Measurements from ENCODE around the gene HMCN2.

HMCN2 gene

GRCh38 chr9:130348881-130349280 is 83.3 kb downstream of the HMCN2 start:
- no peak for DNase-seq (ENCODE audit: low read depth)

GRCh38 chr9:130349398-130349797 is 83.8 kb downstream of the HMCN2 start:
- DNase-seq (ENCODE audit: low read depth) = no peak

GRCh38 chr9:130351343-130351742 is 85.8 kb downstream of the HMCN2 start:
- no peak for DNase-seq (ENCODE audit: low read depth)

GRCh38 chr9:130352081-130352480 is 86.5 kb downstream of the HMCN2 start:
- DNase-seq (ENCODE audit: low read depth) = no peak

- DNase-seq (ENCODE audit: low read depth) = no peak
Observed at GRCh38 chr9:130352586-130353285, 87.2 kb downstream of the HMCN2 start.

- no peak for DNase-seq (ENCODE audit: low read depth)
Observed at GRCh38 chr9:130354378-130354777, 88.8 kb downstream of the HMCN2 start.

GRCh38 chr9:130354806-130355205 is 89.2 kb downstream of the HMCN2 start:
- DNase-seq (ENCODE audit: low read depth) = no peak

- no peak for DNase-seq (ENCODE audit: low read depth)
Observed at GRCh38 chr9:130356033-130356432, 90.5 kb downstream of the HMCN2 start.

GRCh38 chr9:130356877-130357584 is 91.5 kb downstream of the HMCN2 start:
- DNase-seq (ENCODE audit: low read depth) = no peak

- no peak for DNase-seq (ENCODE audit: low read depth)
Observed at GRCh38 chr9:130358928-130359327, 93.4 kb downstream of the HMCN2 start.

- DNase-seq (ENCODE audit: low read depth) = no peak
Observed at GRCh38 chr9:130359819-130360218, 94.3 kb downstream of the HMCN2 start.

GRCh38 chr9:130360672-130361071 is 95.1 kb downstream of the HMCN2 start:
- DNase-seq (ENCODE audit: low read depth) = no peak

GRCh38 chr9:130361873-130362362 is 96.4 kb downstream of the HMCN2 start:
- DNase-seq (ENCODE audit: low read depth) = no peak

GRCh38 chr9:130362691-130363090 is 97.1 kb downstream of the HMCN2 start:
- no peak for DNase-seq (ENCODE audit: low read depth)

GRCh38 chr9:130363755-130364404 is 98.3 kb downstream of the HMCN2 start:
- DNase-seq (ENCODE audit: low read depth) = no peak

GRCh38 chr9:130364619-130365322 is 99.2 kb downstream of the HMCN2 start:
- no peak for DNase-seq (ENCODE audit: low read depth)

- no peak for DNase-seq (ENCODE audit: low read depth)
Observed at GRCh38 chr9:130365323-130365721, 99.8 kb downstream of the HMCN2 start.

- no peak for DNase-seq (ENCODE audit: low read depth)
Observed at GRCh38 chr9:130366072-130366471, 100.5 kb downstream of the HMCN2 start.

- DNase-seq (ENCODE audit: low read depth) = no peak
Observed at GRCh38 chr9:130366888-130367550, 101.5 kb downstream of the HMCN2 start.

- DNase-seq (ENCODE audit: low read depth) = peak; percentile 9
Observed at GRCh38 chr9:130368631-130369103, 103.1 kb downstream of the HMCN2 start.

GRCh38 chr9:130370226-130370625 is 104.7 kb downstream of the HMCN2 start:
- DNase-seq (ENCODE audit: low read depth) = no peak
